ENCODE data around the gene SMAD7. TPM values are rescaled to one million over a fixed set of nuclear protein-coding genes. Genes with fewer than 3 reads are reported as not detected.

The SMAD7 gene
- total and polyA plus RNA-seq, 10 of the 15 experiments (the other 5 are each of a cell fraction or from before 2014, with no cell fraction given): 1.3 to 22.5 (median 8.0) TPM

- TF ChIP-seq CEBPZ (IDR thresholded peaks at IDR 0.05; ENCODE audit: low read depth, low read length) (no peak), IKZF1 (conservative IDR thresholded peaks at IDR 0.05) (no peak), SPI1 (IDR thresholded peaks at IDR 0.05; ENCODE audit: borderline replicate concordance, insufficient read depth, low read depth, low read length) (no peak), DPF2 (IDR thresholded peaks at IDR 0.05) (no peak), PKNOX1 (IDR thresholded peaks at IDR 0.05) (no peak), TCF3 (IDR thresholded peaks at IDR 0.05; ENCODE audit: borderline replicate concordance, insufficient read depth, low read depth, low read length) (no peak), RCOR1 (conservative IDR thresholded peaks at IDR 0.05; ENCODE audit: low read depth, low read length) (no peak), ZNF24 (IDR thresholded peaks at IDR 0.05) (no peak), BCL3 (IDR thresholded peaks at IDR 0.05; ENCODE audit: borderline replicate concordance, insufficient read depth, low read depth, low read length, poor library complexity, severe bottlenecking) (no peak), NR2C2 (IDR thresholded peaks at IDR 0.05; ENCODE audit: borderline replicate concordance, control insufficient read depth, insufficient read length, low read depth) (no peak)
These were observed 2.4 kb upstream of the SMAD7 start (continued) for GRCh38 chr18:48953104-48953706.
